Measurements from ENCODE around the gene POLD4. TPM values are rescaled to one million over a fixed set of nuclear protein-coding genes. Genes with fewer than 3 reads are reported as not detected.

Gene POLD4
- total RNA-seq, 1 experiment from 2014 or later: 21.8 TPM

DNA sequence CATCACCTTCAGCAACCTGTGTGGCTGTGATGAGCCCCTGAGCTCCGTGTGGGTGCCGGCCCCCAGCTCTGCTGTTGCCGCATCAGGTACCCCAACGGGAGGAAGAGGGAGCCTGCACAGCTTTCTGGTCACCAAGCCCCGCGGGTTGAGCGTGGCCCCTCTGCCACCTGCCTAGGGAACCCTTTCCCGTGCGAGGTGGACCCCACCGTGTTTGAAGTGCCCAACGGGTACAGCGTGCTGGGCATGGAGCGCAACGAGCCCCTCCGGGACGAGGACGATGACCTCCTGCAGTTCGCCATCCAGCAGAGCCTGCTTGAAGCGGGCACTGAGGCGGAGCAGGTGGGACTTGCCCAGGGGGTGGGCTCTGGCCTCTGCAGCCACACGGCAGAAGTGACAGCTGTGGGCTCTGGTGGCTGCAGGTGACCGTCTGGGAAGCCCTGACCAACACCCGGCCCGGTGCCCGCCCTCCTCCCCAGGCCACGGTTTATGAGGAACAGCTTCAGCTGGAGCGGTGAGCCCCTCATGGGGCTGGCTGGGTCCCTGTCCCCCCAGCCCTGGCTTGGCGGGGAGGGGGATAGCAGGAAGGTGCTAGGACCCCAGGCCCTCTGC lies 51.9 kb downstream of the POLD4 start:
- in situ Hi-C loops (cut with HindIII; ENCODE audit: low pct_unique_long_range_greater_than_20kb, low sequenced_read_pairs): no loop called here
- DNase-seq (ENCODE audit: low read depth, low spot score): no peak

Small RNA genes lying within 50 kb of the gene (small RNA-seq; reads per million reads assigned to genes)
- gene RN7SKP239 (0 to 0.29 reads per million in 2 experiments), gene RNU6-1238P (0 reads per million in 2 experiments)

Other genes with a start within 250 kb of the POLD4 start
- gene KDM2A, start 234.3 kb downstream of the POLD4 start, total RNA-seq (2014; rRNA removed; shearing (Covaris generic)): 12.6 and 14.4 TPM in 2 replicates
- gene GRK2, start 87.1 kb downstream of the POLD4 start, total RNA-seq (2014; rRNA removed; shearing (Covaris generic)): 25.0 and 29.6 TPM in 2 replicates
- gene ANKRD13D, start 64.2 kb downstream of the POLD4 start, total RNA-seq (2014; rRNA removed; shearing (Covaris generic)): 16.9 and 17.8 TPM in 2 replicates
- 3.8 and 5.9 TPM in 2 replicates for gene SSH3, start 50.0 kb downstream of the POLD4 start, total RNA-seq (2014; rRNA removed; shearing (Covaris generic))
- 0.45 TPM in 1 of 2 replicates, not detected in the other for gene CLCF1, start 20.1 kb upstream of the POLD4 start, total RNA-seq (2014; rRNA removed; shearing (Covaris generic))
- 6.6 and 8.1 TPM in 2 replicates for gene RAD9A, start 38.4 kb upstream of the POLD4 start, total RNA-seq (2014; rRNA removed; shearing (Covaris generic))
- 173 and 193 TPM in 2 replicates for gene PPP1CA, start 48.3 kb upstream of the POLD4 start, total RNA-seq (2014; rRNA removed; shearing (Covaris generic))
- not detected in 2 replicates for gene TBC1D10C, start 50.5 kb upstream of the POLD4 start, total RNA-seq (2014; rRNA removed; shearing (Covaris generic))
- not detected in 2 replicates for gene CARNS1, start 62.1 kb upstream of the POLD4 start, total RNA-seq (2014; rRNA removed; shearing (Covaris generic))
- 16.9 and 17.9 TPM in 2 replicates for gene RPS6KB2, start 74.9 kb upstream of the POLD4 start, total RNA-seq (2014; rRNA removed; shearing (Covaris generic))
- gene PTPRCAP, start 84.1 kb upstream of the POLD4 start, total RNA-seq (2014; rRNA removed; shearing (Covaris generic)): 0.16 and 0.79 TPM in 2 replicates
- gene CORO1B, start 89.9 kb upstream of the POLD4 start, total RNA-seq (2014; rRNA removed; shearing (Covaris generic)): 94.1 and 108 TPM in 2 replicates
- not detected in 2 replicates for gene GPR152, start 99.2 kb upstream of the POLD4 start, total RNA-seq (2014; rRNA removed; shearing (Covaris generic))
- gene CABP4, start 101.8 kb upstream of the POLD4 start, total RNA-seq (2014; rRNA removed; shearing (Covaris generic)): 0.18 TPM in 1 of 2 replicates, not detected in the other
- gene TMEM134, start 115.7 kb upstream of the POLD4 start, total RNA-seq (2014; rRNA removed; shearing (Covaris generic)): 12.2 and 14.8 TPM in 2 replicates
- 42.5 and 48.0 TPM in 2 replicates for gene AIP, start 129.5 kb upstream of the POLD4 start, total RNA-seq (2014; rRNA removed; shearing (Covaris generic))
- gene PITPNM1, start 151.8 kb upstream of the POLD4 start, total RNA-seq (2014; rRNA removed; shearing (Covaris generic)): 9.3 and 10.8 TPM in 2 replicates
- 13.4 and 13.9 TPM in 2 replicates for gene CDK2AP2, start 154.6 kb upstream of the POLD4 start, total RNA-seq (2014; rRNA removed; shearing (Covaris generic))
- not detected in 2 replicates for gene CABP2, start 169.9 kb upstream of the POLD4 start, total RNA-seq (2014; rRNA removed; shearing (Covaris generic))
- 722 and 833 TPM in 2 replicates for gene GSTP1, start 230.3 kb upstream of the POLD4 start, total RNA-seq (2014; rRNA removed; shearing (Covaris generic))

Measured in SK-MEL-5 (cell line).